ENCODE data around the gene FAM161A.
"Not testable (repeated sequence)": the region's sequence is repeated elsewhere in the genome, so short reads cannot be mapped to it uniquely, and the experiment has no call there.

DNA sequence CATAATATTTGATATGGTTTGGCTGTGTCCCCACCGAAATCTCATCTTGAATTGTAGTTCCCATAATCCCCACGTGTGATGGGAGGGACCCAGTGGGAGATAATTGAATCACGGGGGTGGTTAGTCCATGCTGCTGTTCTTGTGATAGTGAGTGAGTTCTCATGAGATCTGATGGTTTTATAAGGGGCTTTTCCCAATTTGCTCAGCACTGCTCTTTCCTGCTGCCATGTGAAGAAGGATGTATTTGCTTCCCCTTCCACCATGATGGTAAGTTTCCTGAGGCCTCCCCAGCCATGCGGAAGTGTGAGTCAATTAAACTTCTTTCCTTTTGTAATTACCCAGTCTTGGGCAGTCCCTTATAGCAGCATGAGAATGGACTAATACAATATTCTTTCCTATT is 56.4 kb downstream of the FAM161A start:
- TF ChIP-seq, protein P1, sequence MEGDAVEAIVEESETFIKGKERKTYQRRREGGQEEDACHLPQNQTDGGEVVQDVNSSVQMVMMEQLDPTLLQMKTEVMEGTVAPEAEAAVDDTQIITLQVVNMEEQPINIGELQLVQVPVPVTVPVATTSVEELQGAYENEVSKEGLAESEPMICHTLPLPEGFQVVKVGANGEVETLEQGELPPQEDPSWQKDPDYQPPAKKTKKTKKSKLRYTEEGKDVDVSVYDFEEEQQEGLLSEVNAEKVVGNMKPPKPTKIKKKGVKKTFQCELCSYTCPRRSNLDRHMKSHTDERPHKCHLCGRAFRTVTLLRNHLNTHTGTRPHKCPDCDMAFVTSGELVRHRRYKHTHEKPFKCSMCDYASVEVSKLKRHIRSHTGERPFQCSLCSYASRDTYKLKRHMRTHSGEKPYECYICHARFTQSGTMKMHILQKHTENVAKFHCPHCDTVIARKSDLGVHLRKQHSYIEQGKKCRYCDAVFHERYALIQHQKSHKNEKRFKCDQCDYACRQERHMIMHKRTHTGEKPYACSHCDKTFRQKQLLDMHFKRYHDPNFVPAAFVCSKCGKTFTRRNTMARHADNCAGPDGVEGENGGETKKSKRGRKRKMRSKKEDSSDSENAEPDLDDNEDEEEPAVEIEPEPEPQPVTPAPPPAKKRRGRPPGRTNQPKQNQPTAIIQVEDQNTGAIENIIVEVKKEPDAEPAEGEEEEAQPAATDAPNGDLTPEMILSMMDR (conservative IDR thresholded peaks at IDR 0.05 in 1 of 2, IDR thresholded peaks at IDR 0.05 in 1 of 2; ENCODE audit: extremely low read depth in 1 of 2, insufficient read depth in 1 of 2, low read depth in 1 of 2, low read length in 2 of 2): not testable (repeated sequence)
- TF ChIP-seq EZH2 (IDR thresholded peaks at IDR 0.05; ENCODE audit: borderline replicate concordance, low read length): not testable (repeated sequence)
